Measurements from ENCODE around the gene GALNT2.

The GALNT2 gene

GRCh38 chr1:230047114-230047865 lies 19.7 kb upstream of the GALNT2 start:
- no peak for TF ChIP-seq FOXP2 (optimal IDR thresholded peaks at IDR 0.05; ENCODE audit: borderline replicate concordance, extremely low read depth, extremely low read length, insufficient read depth)
- TF ChIP-seq REST (IDR thresholded peaks at IDR 0.05; ENCODE audit: insufficient read depth in 1 of 2, low read depth in 2 of 2, low read length in 2 of 2) = no peak
- TF ChIP-seq TAF1 (IDR thresholded peaks at IDR 0.05; ENCODE audit: borderline replicate concordance, insufficient read depth, low read length) = no peak
- no peak for TF ChIP-seq POLR2AphosphoS5 (IDR thresholded peaks at IDR 0.05; ENCODE audit: low read depth, low read length)
- TF ChIP-seq SIN3A (IDR thresholded peaks at IDR 0.05; ENCODE audit: borderline replicate concordance, insufficient read depth, low read length) = no peak

- TF ChIP-seq POLR2AphosphoS5 (IDR thresholded peaks at IDR 0.05; ENCODE audit: low read depth, low read length) (no peak), SIN3A (IDR thresholded peaks at IDR 0.05; ENCODE audit: borderline replicate concordance, insufficient read depth, low read length) (no peak), TAF1 (IDR thresholded peaks at IDR 0.05; ENCODE audit: borderline replicate concordance, insufficient read depth, low read length) (no peak), FOXP2 (optimal IDR thresholded peaks at IDR 0.05; ENCODE audit: borderline replicate concordance, extremely low read depth, extremely low read length, insufficient read depth) (no peak), REST (IDR thresholded peaks at IDR 0.05; ENCODE audit: insufficient read depth in 1 of 2, low read depth in 2 of 2, low read length in 2 of 2) (no peak)
Observed at GRCh38 chr1:230048322-230048721, 18.7 kb upstream of the GALNT2 start.

- no peak for TF ChIP-seq POLR2AphosphoS5 (IDR thresholded peaks at IDR 0.05; ENCODE audit: low read depth, low read length)
- no peak for TF ChIP-seq REST (IDR thresholded peaks at IDR 0.05; ENCODE audit: insufficient read depth in 1 of 2, low read depth in 2 of 2, low read length in 2 of 2)
- no peak for TF ChIP-seq FOXP2 (optimal IDR thresholded peaks at IDR 0.05; ENCODE audit: borderline replicate concordance, extremely low read depth, extremely low read length, insufficient read depth)
- no peak for TF ChIP-seq SIN3A (IDR thresholded peaks at IDR 0.05; ENCODE audit: borderline replicate concordance, insufficient read depth, low read length)
- no peak for TF ChIP-seq TAF1 (IDR thresholded peaks at IDR 0.05; ENCODE audit: borderline replicate concordance, insufficient read depth, low read length)
Observed at GRCh38 chr1:230048922-230049321, 18.1 kb upstream of the GALNT2 start.

- TF ChIP-seq REST (IDR thresholded peaks at IDR 0.05; ENCODE audit: insufficient read depth in 1 of 2, low read depth in 2 of 2, low read length in 2 of 2) = no peak
- TF ChIP-seq POLR2AphosphoS5 (IDR thresholded peaks at IDR 0.05; ENCODE audit: low read depth, low read length) = no peak
- no peak for TF ChIP-seq TAF1 (IDR thresholded peaks at IDR 0.05; ENCODE audit: borderline replicate concordance, insufficient read depth, low read length)
- no peak for TF ChIP-seq FOXP2 (optimal IDR thresholded peaks at IDR 0.05; ENCODE audit: borderline replicate concordance, extremely low read depth, extremely low read length, insufficient read depth)
Observed at GRCh38 chr1:230049731-230050130, 17.3 kb upstream of the GALNT2 start.
